Endothelial cell of umbilical vein (primary cell): ENCODE results near the gene LRWD1.
"Not testable (repeated sequence)": the region's sequence is repeated elsewhere in the genome, so short reads cannot be mapped to it uniquely, and the experiment has no call there.

Experiments used
- CTCF ChIP-seq, 2 donors: IDR thresholded peaks; 1 replicate in 1 of 2; 2 replicates in 1 of 2; pipeline ENCODE4 v1.5.1; 2011; ENCODE audit warnings: low read length in 2 of 2, mild to moderate bottlenecking in 2 of 2, moderate library complexity in 2 of 2, control low read depth in 1 of 2, inconsistent platforms in 1 of 2, low read depth in 1 of 2; ENCODE audit not compliant: insufficient read depth in 1 of 2; ENCODE audit errors: extremely low read depth in 1 of 2
- EZH2 ChIP-seq: IDR thresholded peaks from 2 replicates; pipeline ENCODE4 v1.6.1; 2012; ENCODE audit warnings: borderline replicate concordance, low read depth, mild to moderate bottlenecking, moderate library complexity, low read length, inconsistent platforms; ENCODE audit not compliant: severe bottlenecking
- POLR2A ChIP-seq: IDR thresholded peaks from 2 replicates; pipeline ENCODE4 v1.6.1; 2012; ENCODE audit warnings: low read depth, mild to moderate bottlenecking, control low read depth, low read length

- TF ChIP-seq CTCF (IDR thresholded peaks at IDR 0.05; ENCODE audit: extremely low read depth in 1 of 2, insufficient read depth in 1 of 2, low read depth in 1 of 2, low read length in 2 of 2); EZH2; POLR2A: not testable (repeated sequence)
Measured at GRCh38 chr7:102498321-102498720, 33.5 kb downstream of the LRWD1 start.
